Stimulated activated CD8-positive, alpha-beta memory T cell treated with anti-CD3 and anti-CD28 coated beads, Interleukin-7, amount 100 ng/mL, for 1 hour (primary cell): ENCODE measurements around the gene PEX16.

ENCODE experiments used
- DNase-seq, 2 donors: peaks; one replicate each; pipeline ENCODE4 v3.0.0-alpha.2; 2020; ENCODE audit warnings: low read depth in 2 of 2

The PEX16 gene

DNA sequence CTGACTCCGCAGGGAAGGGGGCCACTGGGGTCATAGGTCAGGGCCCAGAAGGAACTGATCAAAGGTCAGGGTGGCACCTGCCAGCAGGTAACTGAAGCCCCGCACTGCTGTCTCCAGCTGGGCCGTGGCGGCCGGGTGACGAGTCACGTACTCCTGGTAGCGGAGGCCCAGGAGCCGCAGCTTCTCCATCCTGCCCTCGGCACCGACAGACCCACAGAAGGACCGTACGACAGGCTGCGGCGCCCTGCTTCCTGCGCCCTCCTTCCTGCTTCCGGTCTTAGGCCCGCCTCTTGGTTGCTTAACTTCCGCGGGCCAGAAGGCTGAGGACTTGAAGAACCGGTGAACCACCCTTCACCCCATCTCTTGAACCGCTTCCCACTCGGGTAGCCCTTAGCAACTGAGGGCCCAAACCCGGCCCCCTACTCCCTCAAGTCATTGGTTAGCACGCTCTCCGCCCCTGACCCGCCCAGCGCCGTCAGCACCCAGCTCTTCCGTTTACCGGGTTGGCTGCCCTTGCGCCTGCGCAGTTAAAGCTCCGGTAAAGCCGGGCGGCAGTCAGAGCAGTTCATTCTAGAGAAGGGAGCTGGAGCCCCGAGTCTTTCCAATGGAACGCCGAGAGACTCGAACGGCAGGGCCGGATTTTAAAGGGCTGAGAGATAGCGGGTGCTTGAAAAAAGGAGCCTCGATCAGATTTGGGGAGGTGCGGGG is at the start of gene PEX16:
Gene PEX16, minus strand, starts transcription at position 255 of the 708 bp plus-strand sequence. Its CDS starts 66 bp downstream, at position 189.
- DNase-seq = peak; percentile 80 to 89

DNA sequence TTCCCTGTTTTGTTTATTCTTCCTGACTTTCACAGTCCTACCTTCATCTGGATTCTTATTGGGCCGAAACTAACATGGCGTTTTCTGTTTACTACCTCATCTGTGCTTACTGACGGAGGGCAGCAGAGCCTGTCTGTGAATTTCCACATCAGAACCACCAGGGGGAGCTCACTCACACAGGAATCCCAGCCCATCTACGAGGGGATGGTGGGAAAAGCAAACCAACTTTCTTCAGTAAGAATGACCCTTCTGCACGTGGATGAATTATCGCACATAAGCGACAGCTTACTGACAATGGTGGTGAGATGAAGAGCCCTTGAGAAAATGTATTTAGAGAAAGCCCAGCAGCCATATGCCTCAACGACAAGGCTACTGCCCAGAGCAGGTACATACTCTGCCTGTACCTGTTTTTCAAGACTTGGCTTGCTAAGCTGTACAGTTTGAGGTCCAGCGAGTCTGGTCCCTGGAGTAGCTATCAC is 47.3 kb upstream of the PEX16 start:
- DNase-seq = peak; percentile 16 to 27

DNA sequence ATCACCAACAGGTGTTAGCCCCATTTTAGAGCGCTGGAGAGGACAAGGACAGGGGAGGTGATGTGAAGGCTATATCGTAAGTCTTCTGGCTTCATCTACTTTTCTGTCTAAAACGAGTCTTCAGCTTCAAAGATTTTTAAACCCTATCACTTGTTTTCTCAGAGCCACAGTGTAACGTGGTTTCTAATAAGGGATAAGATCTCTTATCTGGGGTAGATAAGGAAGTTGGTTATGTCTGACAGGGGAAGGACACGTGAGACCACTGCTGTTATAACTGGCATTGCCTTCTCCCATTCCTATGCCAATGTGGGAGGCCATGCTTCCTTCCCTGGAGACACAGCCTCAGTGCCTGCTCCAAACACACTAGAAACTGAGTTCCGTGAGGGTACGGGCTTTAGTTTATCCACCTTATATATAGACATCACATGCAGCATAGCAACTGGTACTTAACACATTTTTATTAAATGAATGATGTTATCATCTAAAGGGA is 44.1 kb upstream of the PEX16 start:
- no peak for DNase-seq

DNA sequence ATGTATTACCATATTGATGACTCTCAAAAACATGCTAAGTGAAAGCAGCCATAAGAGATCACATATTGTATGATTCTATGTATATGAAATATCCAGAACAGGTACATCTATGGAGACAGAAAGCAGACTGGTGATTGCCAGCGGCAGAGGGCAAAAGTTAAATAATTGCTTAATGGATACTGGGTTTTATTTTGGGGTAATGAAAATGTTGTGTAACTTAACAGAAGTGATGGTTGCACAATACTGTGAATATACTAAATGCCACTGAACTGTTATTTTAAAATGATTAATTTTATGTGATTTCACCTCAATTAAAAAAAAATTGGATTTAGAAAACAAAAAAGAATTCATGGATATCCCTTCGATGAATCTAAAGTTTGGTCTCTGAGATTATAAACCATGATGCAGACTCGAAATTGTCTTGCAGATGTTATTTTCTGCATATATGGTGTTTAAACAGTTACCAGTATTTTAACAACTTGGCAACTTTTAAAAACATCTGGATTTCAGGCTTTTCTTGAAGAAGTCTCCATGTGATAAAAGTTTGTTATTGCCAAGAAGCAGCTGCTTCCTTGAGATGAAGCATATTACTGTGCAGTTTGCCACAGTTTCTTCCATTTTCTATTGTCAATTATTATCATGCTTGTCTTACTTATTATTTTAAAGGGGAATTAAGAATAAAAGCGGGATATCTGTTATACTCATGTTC is 42.9 kb upstream of the PEX16 start:
- DNase-seq = no peak

DNA sequence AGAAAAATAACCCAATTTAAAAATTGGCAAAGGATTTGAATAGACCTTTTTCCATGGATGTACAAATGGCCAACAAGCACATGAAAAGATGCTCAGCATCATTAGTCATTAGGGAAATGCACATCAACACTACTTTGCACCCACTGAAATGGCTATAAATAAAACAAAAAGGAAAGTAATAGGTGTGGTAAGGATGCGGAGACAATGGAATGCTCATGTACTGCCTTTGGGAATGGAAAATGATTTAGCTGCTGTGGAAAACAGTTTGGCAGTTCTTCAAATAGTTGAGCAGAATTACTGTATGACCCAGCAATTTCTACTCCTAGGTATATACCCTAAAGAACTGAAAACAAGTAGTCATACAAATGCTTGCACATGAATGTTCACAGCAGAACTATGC is 42.2 kb upstream of the PEX16 start:
- no peak for DNase-seq

DNA sequence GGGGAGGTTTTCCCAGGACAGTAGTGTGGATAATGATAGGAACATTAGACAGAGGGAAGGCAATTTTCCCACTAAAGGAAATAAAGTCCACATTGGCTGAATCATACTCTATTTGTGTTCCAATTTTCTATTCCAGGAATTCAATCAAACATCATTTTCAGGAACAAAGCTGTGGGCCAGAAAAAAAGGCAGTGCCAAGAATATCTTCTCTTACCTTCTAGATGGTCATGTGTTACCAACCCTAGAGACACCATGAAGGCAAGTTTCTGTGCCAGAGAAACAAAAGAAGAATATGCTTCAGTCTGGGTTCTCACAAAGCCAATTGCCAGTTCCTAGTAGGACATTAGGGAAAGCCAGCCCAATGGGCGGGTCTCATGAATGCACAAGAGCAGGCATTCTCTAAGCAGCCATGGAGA is 32.3 kb upstream of the PEX16 start:
- no peak for DNase-seq

DNA sequence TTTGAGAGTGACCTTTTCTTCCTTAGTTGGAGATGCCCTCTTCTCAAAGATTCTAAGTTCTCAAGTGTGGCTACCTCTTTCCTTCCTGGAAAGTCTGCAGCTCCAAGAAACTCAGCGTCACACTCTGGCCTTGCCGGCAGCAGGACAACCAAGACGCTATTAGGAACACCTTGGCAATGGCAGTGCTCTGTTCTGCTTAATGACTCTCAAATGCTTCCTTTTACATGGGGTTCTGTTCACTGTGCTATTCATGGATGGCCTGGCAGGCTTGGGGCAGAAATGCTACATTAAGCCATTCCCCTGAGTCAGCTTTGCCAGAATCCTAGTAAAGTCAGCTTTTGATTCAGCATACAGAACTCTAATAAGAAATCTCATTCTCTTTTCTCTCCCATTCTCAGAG is 30.7 kb upstream of the PEX16 start:
- no peak for DNase-seq

DNA sequence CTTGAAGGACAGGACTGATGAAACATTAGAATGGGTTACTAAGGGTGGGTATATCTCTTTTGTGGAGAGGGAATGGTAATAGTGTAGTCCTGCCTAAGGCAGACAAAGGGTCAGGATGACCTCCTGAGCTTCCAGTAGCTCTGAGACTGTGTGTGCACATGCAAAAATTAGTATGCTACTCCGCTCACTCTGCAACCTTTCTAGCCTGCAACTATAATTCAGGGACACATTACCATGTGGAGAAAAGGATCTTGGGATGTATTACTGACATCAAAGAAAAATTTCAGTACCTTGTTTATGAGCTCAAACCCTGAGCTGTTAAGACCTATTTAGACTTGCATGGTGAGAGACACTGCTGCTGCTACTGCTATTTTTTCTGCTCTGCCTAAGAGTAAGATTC is 30.2 kb upstream of the PEX16 start:
- DNase-seq = no peak

DNA sequence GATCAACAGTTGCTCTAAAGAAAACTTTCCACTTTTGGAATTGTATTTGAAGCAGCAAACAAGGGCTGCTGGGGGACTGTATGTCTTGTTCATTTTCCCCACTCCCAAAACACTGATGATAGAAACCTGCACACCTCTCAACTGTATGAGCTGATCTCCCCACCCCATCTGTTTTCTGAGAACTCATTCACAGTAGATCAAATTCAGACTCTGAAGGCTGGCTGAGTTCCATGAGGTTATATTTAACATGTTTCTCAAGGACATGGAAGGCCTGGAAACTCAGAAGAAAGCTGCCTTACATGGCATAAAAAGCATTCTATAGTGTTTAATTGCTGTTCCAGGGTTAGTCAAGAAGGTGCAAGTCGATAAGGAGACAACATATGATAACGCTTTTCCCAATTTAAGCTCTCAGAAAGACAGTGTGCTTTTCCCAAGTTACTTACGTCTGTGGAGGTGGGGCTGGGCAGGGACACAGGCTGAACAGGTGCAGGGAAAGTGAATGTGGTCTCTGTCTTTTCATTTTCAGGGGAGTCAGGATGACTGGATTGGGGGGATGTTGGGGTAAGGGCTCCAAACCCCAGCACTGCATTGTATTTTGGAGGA is 27.8 kb upstream of the PEX16 start:
- no peak for DNase-seq

DNA sequence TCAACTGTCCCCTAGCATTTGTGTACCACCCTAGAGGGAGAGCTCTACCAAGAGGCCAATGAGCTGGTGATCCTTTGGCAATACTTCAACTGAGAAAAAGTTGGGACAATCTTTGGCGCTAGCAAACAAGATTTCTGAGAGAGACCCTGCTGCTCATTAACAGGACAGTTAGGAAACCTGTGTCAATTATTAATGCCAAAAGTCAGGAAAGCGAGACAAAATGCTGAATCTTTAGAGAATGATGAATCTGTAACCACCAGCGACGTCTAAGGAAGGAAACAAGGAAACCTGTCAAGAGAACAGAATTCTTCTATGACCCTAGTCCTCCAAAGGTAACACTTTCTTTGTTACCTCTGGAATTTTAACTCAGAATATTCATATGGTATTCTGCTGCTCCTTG is 24.7 kb upstream of the PEX16 start:
- no peak for DNase-seq

DNA sequence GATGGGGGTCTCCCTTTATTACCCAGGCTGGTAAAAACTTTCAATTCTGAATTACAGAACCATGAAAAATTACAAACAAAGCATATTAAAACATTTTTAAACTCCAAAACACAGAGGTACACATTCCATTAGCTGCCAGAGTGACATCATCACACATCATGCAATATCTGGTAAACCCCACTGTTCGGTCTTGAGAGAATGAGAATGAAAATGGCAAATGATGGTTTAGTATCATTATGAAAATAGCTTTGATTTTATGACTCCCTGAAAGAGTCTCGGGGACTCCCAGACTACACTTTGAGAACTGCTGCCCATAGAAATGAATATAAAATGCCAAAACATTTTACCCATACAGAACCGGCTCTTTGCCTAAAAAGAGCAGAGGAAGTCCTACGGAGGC is 23.6 kb upstream of the PEX16 start:
- no peak for DNase-seq

DNA sequence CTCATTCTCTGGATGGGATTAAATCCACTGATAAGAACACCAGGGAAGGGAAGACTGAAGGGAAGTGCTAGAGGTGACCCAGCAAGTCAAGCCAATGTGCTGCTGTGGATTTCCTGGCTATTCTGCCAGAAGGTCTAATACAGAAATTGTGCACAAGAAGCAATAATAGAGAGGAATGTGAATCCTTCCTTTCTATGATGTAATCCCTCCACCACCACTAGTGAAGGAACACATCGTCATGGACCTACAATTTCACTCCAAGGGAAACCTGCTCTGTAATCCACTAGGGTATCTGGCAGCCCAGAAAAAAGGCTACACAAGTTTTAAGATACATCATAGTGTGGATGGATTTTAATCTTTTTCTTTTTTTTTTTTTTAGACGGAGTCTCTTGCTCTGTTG is 22.2 kb upstream of the PEX16 start:
- DNase-seq = no peak

DNA sequence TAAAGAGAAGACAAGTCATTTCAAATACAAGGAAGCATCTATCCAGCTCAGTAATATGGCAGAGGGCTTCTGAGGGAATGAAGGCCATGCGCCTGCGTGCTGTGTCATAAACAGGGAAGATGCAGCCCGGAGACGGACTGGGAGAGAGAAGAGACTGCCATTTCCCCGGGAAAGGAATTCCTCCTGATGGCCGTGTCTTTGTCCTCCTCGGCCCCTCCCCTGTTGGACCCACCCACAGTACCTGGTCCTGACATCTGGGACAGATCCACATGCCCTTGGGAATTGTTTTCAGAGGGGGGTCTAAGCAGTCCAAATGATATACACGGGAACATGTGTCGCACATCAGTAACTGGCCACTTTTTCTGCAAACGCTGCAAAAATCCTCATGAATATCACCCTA is 20.2 kb upstream of the PEX16 start:
- no peak for DNase-seq

DNA sequence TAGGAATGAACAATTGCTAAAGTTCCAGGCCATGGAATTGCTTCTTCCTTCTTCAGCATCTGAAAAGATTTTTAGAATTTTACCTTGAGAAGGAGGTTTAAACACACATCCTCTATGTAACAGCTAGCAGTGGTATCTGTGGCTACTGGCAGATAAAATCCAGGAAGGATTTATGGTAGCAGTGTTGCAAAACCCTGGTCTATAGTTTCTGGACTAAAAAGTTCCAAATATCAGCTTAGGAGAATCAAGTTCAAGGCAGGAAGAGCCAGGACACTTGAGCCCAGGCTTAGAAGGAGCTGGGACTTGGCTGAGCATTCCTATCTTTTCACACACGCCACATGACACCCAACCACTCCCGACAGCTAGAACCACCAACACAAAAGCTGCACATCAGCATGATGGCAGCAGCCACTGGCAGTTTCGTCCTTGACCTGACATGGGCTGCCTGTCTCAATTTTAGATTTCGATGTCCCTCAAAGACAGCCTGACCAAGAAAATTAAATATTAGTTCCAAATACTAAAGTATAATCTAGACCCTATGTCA is 18.9 kb upstream of the PEX16 start:
- DNase-seq = no peak

DNA sequence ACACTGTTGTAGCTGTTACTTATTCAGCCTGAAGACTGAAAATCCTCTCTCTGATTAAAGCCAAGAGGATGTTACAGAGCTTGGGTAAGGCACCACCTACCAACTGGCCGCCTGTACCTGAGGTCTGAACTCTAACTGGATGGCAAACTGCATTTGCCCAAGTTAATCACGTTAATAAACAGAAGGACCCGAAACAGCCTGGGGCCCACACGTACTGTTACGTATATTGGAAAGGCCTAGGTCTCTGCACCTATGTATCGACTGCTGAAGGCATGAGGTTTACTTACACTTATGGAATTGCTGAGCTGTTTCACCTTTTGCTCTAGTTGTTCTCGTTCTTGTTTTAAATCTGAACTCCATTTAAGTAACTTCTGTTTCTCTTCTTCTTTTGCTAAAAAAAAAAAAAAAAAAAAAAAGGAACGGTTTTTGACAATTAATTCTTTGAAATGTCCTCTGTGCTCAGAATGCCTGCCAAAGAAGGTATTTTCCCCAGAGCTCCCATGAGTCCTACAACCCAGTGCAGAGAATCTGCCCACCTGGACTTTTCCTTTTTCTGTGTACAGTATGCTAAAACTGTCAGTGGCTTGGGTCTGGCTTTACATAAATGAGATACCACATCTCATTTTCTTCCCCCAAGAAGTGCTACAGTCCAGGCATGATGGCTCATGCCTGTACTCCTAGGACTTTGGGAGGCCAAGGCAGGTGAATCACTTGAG is 17.8 kb upstream of the PEX16 start:
- no peak for DNase-seq

DNA sequence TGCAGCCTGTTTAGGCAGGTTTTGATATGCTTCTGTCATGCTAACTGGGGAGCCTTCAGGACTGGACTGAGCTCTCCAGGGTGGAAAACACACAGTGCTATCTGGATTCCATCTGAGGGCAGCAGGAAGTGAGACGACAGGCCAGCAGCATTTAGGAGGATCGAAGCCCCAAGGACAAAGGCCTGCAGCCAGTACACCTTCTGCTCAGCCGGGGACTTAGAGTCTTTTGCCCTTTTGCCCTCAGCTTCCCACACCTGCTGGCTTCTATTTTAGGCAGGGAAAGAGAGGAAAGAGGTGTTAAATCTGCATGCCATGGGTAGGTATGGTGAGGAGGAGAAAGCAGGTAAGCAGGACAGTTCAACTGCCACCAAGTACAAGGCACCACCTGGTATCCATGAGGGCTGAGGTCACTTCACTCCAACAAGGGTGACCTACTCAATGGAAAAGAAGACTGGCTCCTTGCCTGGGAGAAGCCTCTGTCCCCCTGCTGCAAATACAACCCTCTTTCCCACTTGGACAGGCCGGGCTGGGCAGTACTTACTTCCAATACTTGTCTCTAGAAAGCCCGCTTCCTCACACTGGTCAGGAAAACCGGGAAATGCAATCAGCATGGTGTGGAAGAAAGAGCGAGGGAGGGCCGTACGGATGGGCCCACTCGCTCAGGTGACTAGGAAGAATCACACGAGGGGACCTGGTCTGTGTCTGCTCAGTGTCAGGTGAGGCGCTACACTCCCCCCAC is 17.1 kb upstream of the PEX16 start:
- DNase-seq = no peak

DNA sequence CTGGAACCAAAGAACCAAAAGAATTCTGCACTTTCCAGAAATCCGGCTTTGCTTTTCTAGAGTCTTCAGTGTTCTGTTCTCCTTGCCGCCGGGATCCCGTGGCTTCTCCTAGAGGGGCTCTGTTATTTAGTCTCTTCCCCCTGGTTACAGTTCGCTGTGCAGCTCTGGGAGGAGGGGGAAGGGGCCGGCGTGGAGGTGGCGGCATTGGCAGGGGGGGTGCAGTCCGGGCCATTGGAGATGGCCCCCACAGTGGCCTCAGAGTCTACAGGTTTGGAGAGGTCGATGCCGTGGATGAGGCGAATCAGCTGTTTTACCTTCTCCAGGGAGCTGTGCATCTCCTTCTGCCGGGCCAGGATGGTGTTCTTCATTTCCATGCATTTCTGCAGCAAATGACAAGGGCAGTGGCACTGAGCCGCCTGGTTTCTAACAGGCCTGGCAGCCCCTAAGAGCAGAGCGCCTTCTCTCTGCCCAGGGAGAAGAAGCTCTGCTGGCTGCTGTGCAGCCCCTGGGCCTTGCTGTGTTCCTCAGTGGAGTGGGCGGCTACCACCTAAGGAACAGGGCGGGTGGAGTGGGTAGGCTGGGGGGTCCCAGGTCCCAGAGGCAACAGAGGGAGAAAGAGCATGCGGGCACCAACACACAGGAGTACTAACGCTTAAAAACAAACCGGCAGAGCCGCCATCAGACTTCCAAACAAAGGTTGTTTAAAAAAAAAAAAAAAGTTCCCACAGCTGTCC is 16.3 kb upstream of the PEX16 start:
- no peak for DNase-seq

DNA sequence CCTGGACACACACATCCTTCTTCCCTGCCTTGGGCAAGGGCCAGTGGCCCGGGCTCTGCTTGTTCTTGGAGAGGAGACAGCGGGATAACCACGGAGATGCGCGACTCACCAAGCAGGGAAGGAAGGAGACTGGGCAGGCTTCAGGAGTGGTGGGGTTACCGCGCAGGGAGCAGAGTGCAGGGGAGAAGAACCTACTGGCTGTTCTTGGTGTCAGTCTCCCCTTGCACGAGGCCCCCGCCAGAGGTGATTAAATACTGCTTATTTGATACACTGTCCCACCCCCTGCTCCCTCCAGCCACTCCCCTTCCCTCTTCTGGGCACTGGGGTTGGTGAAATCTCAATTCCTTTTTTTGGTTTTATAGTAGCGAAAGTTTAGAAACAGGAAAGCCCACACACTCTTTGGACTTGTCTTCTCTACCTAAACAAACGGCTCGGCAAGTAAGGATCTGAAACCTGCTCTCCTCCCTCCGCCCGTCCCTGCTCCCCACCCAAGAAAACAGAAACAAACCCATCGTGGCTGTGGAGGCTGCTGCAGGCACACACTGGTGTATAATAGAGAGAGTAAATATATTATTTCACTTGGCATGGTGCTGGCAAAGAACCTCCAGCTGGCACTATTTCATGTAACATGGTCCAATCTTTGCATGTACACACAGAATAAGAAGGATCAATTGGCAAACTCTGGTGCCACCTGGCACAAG is 15.6 kb upstream of the PEX16 start:
- DNase-seq = no peak

DNA sequence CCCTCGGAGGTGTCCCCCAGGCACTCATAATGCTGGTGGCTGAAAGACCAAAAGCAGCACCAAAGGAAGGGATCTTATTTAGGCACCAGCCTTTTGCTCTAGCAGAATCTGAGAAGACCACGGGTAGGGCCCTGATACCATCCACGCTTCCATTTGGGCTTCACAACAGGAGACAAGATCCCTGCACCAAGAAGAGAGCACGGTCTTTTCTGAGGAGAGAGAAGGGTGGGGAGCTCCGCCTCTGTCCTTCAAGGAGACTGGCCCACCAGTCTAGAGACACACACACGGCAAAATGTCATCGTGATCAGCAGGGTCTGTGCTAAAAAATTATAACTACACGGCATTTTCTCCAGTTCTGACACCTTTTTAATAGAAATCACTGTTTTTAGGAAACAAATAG is 14.5 kb upstream of the PEX16 start:
- DNase-seq = no peak

DNA sequence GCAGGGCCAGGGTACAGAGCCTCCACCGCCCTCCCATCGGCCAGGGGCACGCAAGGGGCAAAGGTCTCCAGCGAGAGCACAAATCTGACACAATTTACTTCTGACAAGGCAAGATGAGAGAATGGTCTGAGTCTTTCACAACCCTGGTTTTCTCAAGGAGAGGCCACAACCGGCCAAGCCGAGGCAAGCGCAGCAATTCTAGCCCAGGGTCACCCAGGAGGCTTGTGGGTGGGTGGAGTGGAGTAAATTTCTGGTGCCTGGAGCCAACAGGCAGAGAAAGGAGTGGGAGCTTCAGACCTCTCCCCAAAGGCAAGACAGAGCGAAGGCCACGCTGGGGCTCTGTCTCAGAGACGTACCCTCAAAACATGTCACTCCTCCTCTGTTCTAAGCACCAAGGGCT is 14.1 kb upstream of the PEX16 start:
- DNase-seq = no peak
